ACC112 (cell line): Measurements from ENCODE around the gene UNC79.

Experiments used
- H2AFZ ChIP-seq: fragments of 200-600 bp; sonication (generic); one replicate; pipeline ENCODE4 v1.6.0; 2017; ENCODE audit warnings: antibody characterized with exemption, low read length; ENCODE audit not compliant: unreplicated experiment
- H3K27ac ChIP-seq: fragments of 200-600 bp; sonication (generic); 2 replicates; pipeline ENCODE4 v1.5.1; 2014; ENCODE audit warnings: low read depth, mild to moderate bottlenecking, antibody characterized with exemption, low read length, moderate library complexity
- H3K27me3 ChIP-seq: fragments of 200-600 bp; sonication (generic); 2 replicates; pipeline ENCODE4 v1.6.1; 2014; ENCODE audit warnings: mild to moderate bottlenecking, antibody characterized with exemption, low read length, moderate library complexity, mixed read lengths; ENCODE audit not compliant: insufficient read depth
- H3K36me3 ChIP-seq: fragments of 200-600 bp; sonication (generic); 2 replicates; pipeline ENCODE4 v1.6.1; 2016; ENCODE audit warnings: mild to moderate bottlenecking, antibody characterized with exemption, low read length, moderate library complexity, mixed read lengths; ENCODE audit not compliant: insufficient read depth
- H3K4me1 ChIP-seq: fragments of 200-600 bp; sonication (generic); one replicate; pipeline ENCODE4 v1.6.1; 2016; ENCODE audit warnings: low read length, mixed read lengths; ENCODE audit not compliant: insufficient read depth, unreplicated experiment, control insufficient read depth
- H3K4me3 ChIP-seq: fragments of 200-600 bp; sonication (generic); 2 replicates; pipeline ENCODE4 v1.5.1; 2014; ENCODE audit warnings: mild to moderate bottlenecking, low read depth, low read length
- H3K79me2 ChIP-seq: fragments of 200-600 bp; sonication (generic); one replicate; pipeline ENCODE4 v1.6.0; 2016; ENCODE audit warnings: low read length; ENCODE audit not compliant: control insufficient read depth, unreplicated experiment, insufficient read depth

The UNC79 gene

GRCh38 chr14:93716002-93716745 lies 285.4 kb downstream of the UNC79 start:
- Histone ChIP-seq H3K36me3 (no peaks in the 10 kb centered on the region), H3K27ac (no peak overlapping the region), H3K4me3 (no peak overlapping the region), H3K79me2 (no peaks in the 10 kb centered on the region), H3K4me1 (no peaks in the 10 kb centered on the region), H3K27me3 (no peaks in the 10 kb centered on the region), H2AFZ (no peak overlapping the region)

- H3K27ac ChIP-seq: no peak overlapping the region
- no peaks in the 10 kb centered on the region for H3K36me3 ChIP-seq
- no peak overlapping the region for H2AFZ ChIP-seq
- no peaks in the 10 kb centered on the region for H3K79me2 ChIP-seq
- no peaks in the 10 kb centered on the region for H3K27me3 ChIP-seq
- no peak overlapping the region for H3K4me3 ChIP-seq
- H3K4me1 ChIP-seq: no peaks in the 10 kb centered on the region
These were observed 286.3 kb downstream of the UNC79 start for GRCh38 chr14:93716746-93717667.

- Histone ChIP-seq H3K36me3 (no peaks in the 10 kb centered on the region), H3K4me1 (no peaks in the 10 kb centered on the region), H3K79me2 (no peaks in the 10 kb centered on the region), H3K27me3 (no peaks in the 10 kb centered on the region), H3K4me3 (no peak overlapping the region), H3K27ac (no peak overlapping the region), H2AFZ (no peak overlapping the region)
These were observed 287.1 kb downstream of the UNC79 start for GRCh38 chr14:93717668-93718320.

- Histone ChIP-seq H3K36me3 (no peaks in the 10 kb centered on the region), H3K27ac (no peak overlapping the region), H2AFZ (no peak overlapping the region), H3K4me3 (no peak overlapping the region), H3K79me2 (no peaks in the 10 kb centered on the region), H3K4me1 (no peaks in the 10 kb centered on the region), H3K27me3 (no peaks in the 10 kb centered on the region)
These were observed 288.5 kb downstream of the UNC79 start for GRCh38 chr14:93719256-93719655.

- H3K4me3 ChIP-seq: no peak overlapping the region
- H3K27ac ChIP-seq: no peak overlapping the region
- no peaks in the 10 kb centered on the region for H3K36me3 ChIP-seq
- H2AFZ ChIP-seq: no peak overlapping the region
- H3K79me2 ChIP-seq: no peaks in the 10 kb centered on the region
- H3K27me3 ChIP-seq: no peaks in the 10 kb centered on the region
- no peaks in the 10 kb centered on the region for H3K4me1 ChIP-seq
These were observed 289.5 kb downstream of the UNC79 start for GRCh38 chr14:93720076-93720815.

- H3K4me1 ChIP-seq: no peaks in the 10 kb centered on the region
- H3K79me2 ChIP-seq: no peaks in the 10 kb centered on the region
- H3K27me3 ChIP-seq: no peaks in the 10 kb centered on the region
- no peak overlapping the region for H3K4me3 ChIP-seq
- H3K27ac ChIP-seq: no peak overlapping the region
- H2AFZ ChIP-seq: no peak overlapping the region
- no peaks in the 10 kb centered on the region for H3K36me3 ChIP-seq
These were observed 290.3 kb downstream of the UNC79 start for GRCh38 chr14:93720981-93721483.

- no peak overlapping the region for H3K27ac ChIP-seq
- no peaks in the 10 kb centered on the region for H3K36me3 ChIP-seq
- H2AFZ ChIP-seq: no peak overlapping the region
- no peak overlapping the region for H3K4me3 ChIP-seq
- no peaks in the 10 kb centered on the region for H3K27me3 ChIP-seq
- H3K79me2 ChIP-seq: no peaks in the 10 kb centered on the region
- no peaks in the 10 kb centered on the region for H3K4me1 ChIP-seq
These were observed 292.3 kb downstream of the UNC79 start for GRCh38 chr14:93723001-93723400.

GRCh38 chr14:93725002-93725582 lies 294.4 kb downstream of the UNC79 start:
- no peak overlapping the region for H3K27ac ChIP-seq
- no peak overlapping the region for H2AFZ ChIP-seq
- H3K4me1 ChIP-seq: no peaks in the 10 kb centered on the region
- no peaks in the 10 kb centered on the region for H3K36me3 ChIP-seq
- no peaks in the 10 kb centered on the region for H3K27me3 ChIP-seq
- no peak overlapping the region for H3K4me3 ChIP-seq
- no peaks in the 10 kb centered on the region for H3K79me2 ChIP-seq

GRCh38 chr14:93725993-93726392 lies 295.3 kb downstream of the UNC79 start:
- Histone ChIP-seq H3K4me1 (no peaks in the 10 kb centered on the region), H3K27me3 (no peaks in the 10 kb centered on the region), H2AFZ (no peak overlapping the region), H3K27ac (no peak overlapping the region), H3K79me2 (no peaks in the 10 kb centered on the region), H3K4me3 (no peak overlapping the region), H3K36me3 (no peaks in the 10 kb centered on the region)
